Memory B cell (primary cell): ENCODE data around the gene KRTAP10-2.
"Not testable (repeated sequence)": the region's sequence is repeated elsewhere in the genome, so short reads cannot be mapped to it uniquely, and the experiment has no call there.

Experiments
- ATAC-seq: fragments of 150-1000 bp; cut with Tn5 transposase; 2 replicates; pipeline ENCODE4 v1.10.0; 2021; ENCODE audit warnings: low read depth, mild to moderate bottlenecking, moderate library complexity
- DNase-seq, 2 donors: peaks; one replicate each; pipeline ENCODE4 v3.0.0; 2022; ENCODE audit warnings: low spot score in 2 of 2
- H3K27ac Mint-ChIP-seq: one replicate; pipeline ENCODE4 v1.8.0; 2022; ENCODE audit warnings: mild to moderate bottlenecking, moderate library complexity, mixed read lengths
- H3K27me3 Mint-ChIP-seq: one replicate; pipeline ENCODE4 v1.8.0; 2022; ENCODE audit warnings: mixed read lengths
- H3K36me3 Mint-ChIP-seq: one replicate; pipeline ENCODE4 v1.8.0; 2022; ENCODE audit warnings: mild to moderate bottlenecking, mixed read lengths
- H3K4me1 Mint-ChIP-seq: one replicate; pipeline ENCODE4 v1.8.0; 2022; ENCODE audit warnings: mixed read lengths
- H3K4me3 Mint-ChIP-seq: one replicate; pipeline ENCODE4 v1.8.0; 2022; ENCODE audit warnings: mild to moderate bottlenecking, moderate library complexity, mixed read lengths
- H3K9me3 Mint-ChIP-seq: one replicate; pipeline ENCODE4 v1.8.0; 2022; ENCODE audit warnings: mixed read lengths

Gene KRTAP10-2, protein sequence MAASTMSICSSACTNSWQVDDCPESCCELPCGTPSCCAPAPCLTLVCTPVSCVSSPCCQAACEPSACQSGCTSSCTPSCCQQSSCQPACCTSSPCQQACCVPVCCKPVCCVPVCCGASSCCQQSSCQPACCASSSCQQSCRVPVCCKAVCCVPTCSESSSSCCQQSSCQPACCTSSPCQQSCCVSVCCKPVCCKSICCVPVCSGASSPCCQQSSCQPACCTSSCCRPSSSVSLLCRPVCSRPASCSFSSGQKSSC

DNA sequence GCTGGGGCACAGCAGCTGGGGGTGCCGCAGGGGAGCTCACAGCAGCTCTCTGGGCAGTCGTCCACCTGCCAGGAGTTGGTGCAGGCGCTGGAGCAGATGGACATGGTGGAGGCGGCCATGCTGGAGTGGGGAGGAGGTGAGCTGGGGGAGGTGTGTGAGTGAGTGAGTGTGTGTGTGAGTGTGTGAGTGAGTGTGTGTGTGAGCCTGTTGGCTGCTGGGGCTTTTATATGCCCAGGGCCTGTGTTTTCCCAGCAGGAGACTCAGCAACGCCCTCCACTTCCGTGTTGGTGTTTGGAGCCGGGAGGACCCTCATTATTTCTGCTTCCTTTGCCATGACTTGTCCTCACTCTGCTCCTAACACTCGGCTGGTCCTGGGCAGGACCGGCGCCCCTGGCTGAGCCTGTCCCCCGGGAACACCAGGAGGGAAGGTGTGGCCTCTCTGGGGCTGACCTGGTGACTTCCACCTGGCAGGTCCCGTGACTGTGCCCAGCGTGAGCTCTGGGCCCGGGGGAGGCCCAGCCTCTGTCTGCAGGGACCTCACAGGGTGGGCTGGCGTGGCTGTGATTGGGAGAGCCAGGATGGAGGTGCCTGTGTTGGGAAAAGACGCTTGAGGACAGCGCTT is at the start of gene KRTAP10-2:
KRTAP10-2 (minus strand) TSS at position 166 of the 622 bp plus-strand sequence; CDS start at position 119, 47 bp downstream.
- ATAC-seq = no peak
- no peak within 1 kb of the TSS for H3K27ac Mint-ChIP-seq
- no peak within 1 kb of the TSS for H3K4me3 Mint-ChIP-seq
- DNase-seq = no peak
- H3K9me3 Mint-ChIP-seq = peaks cover 13% of the 10 kb centered on the region
- peaks cover 26% of the 10 kb centered on the region for H3K27me3 Mint-ChIP-seq
- peaks cover 13% of the 10 kb centered on the region for H3K36me3 Mint-ChIP-seq
- H3K4me1 Mint-ChIP-seq = peaks cover 9% of the 10 kb centered on the region

DNA sequence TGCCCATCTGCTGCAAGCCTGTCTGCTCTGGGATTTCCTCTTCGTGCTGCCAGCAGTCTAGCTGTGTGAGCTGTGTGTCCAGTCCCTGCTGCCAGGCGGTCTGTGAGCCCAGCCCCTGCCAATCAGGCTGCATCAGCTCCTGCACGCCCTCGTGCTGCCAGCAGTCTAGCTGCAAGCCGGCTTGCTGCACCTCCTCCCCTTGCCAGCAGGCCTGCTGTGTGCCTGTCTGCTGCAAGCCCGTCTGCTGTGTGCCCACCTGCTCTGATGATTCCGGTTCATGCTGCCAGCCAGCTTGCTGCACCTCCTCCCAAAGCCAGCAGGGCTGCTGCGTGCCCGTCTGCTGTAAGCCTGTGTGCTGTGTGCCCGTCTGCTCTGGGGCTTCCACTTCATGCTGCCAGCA is 49.8 kb upstream of the KRTAP10-2 start:
- ATAC-seq, H3K36me3 Mint-ChIP-seq, H3K27ac Mint-ChIP-seq, DNase-seq, H3K4me1 Mint-ChIP-seq, H3K4me3 Mint-ChIP-seq: not testable (repeated sequence)
- Mint-ChIP-seq H3K27me3 (peaks cover 27% of the 10 kb centered on the region), H3K9me3 (peaks cover 12% of the 10 kb centered on the region)

- ATAC-seq, DNase-seq, H3K9me3 Mint-ChIP-seq, H3K4me1 Mint-ChIP-seq, H3K4me3 Mint-ChIP-seq, H3K36me3 Mint-ChIP-seq: not testable (repeated sequence)
- H3K27ac Mint-ChIP-seq = peak within 1 kb of the TSS; percentile 68
- H3K27me3 Mint-ChIP-seq = peaks cover 25% of the 10 kb centered on the region
Measured at GRCh38 chr21:44600118-44600978, 49.0 kb upstream of the KRTAP10-2 start, which contains the start of gene KRTAP10-7. Gene KRTAP10-7, plus strand, starts transcription at chr21:44600597. Its CDS starts 25 bp downstream, at chr21:44600622.

GRCh38 chr21:44599264-44600029 is 48.1 kb upstream of the KRTAP10-2 start:
- peaks cover 4% of the 10 kb centered on the region for H3K36me3 Mint-ChIP-seq
- DNase-seq (no peak), ATAC-seq (no peak)
- H3K9me3 Mint-ChIP-seq = peaks cover 10% of the 10 kb centered on the region
- peaks cover 2% of the 10 kb centered on the region for H3K4me1 Mint-ChIP-seq
- no peak overlapping the region for H3K4me3 Mint-ChIP-seq
- H3K27me3 Mint-ChIP-seq = peaks cover 26% of the 10 kb centered on the region
- H3K27ac Mint-ChIP-seq = no peak overlapping the region

- Mint-ChIP-seq H3K36me3 (peaks cover 4% of the 10 kb centered on the region), H3K27ac (no peak overlapping the region), H3K4me1 (peaks cover 2% of the 10 kb centered on the region), H3K27me3 (peaks cover 26% of the 10 kb centered on the region), H3K9me3 (peaks cover 10% of the 10 kb centered on the region), H3K4me3 (no peak overlapping the region)
- ATAC-seq = no peak
- DNase-seq = no peak
Measured at GRCh38 chr21:44598061-44598460, 46.8 kb upstream of the KRTAP10-2 start.

- H3K9me3 Mint-ChIP-seq = peaks cover 10% of the 10 kb centered on the region
- peaks cover 26% of the 10 kb centered on the region for H3K27me3 Mint-ChIP-seq
- H3K4me1 Mint-ChIP-seq = peaks cover 2% of the 10 kb centered on the region
- ATAC-seq (no peak), DNase-seq (no peak)
- no peak overlapping the region for H3K27ac Mint-ChIP-seq
- H3K36me3 Mint-ChIP-seq = peaks cover 4% of the 10 kb centered on the region
- H3K4me3 Mint-ChIP-seq = no peak overlapping the region
Measured at GRCh38 chr21:44596068-44596725, 44.9 kb upstream of the KRTAP10-2 start.

DNA sequence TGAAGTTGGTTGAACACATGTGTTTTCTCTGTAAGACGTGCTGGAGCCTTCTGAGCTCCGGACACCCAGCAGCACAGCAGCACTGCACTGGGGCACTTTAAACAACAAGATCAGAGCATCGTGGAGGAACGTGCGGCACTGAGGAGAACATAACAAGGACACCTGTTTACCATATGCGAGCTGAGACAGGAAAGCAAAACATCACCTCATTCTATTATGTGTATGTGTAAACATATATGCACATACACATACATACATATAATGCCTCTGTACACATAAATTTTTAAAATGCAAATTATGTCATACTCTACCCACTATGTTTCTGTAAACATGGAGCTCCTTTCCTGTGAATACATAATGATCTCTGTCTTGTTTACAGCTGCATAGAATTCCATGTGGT is 44.2 kb upstream of the KRTAP10-2 start:
- no peak for ATAC-seq
- Mint-ChIP-seq H3K27ac (peak overlapping the region; percentile 36), H3K4me3 (no peak overlapping the region), H3K36me3 (peaks cover 4% of the 10 kb centered on the region), H3K4me1 (peaks cover 2% of the 10 kb centered on the region), H3K9me3 (peaks cover 10% of the 10 kb centered on the region), H3K27me3 (peaks cover 25% of the 10 kb centered on the region)
- DNase-seq = no peak

DNA sequence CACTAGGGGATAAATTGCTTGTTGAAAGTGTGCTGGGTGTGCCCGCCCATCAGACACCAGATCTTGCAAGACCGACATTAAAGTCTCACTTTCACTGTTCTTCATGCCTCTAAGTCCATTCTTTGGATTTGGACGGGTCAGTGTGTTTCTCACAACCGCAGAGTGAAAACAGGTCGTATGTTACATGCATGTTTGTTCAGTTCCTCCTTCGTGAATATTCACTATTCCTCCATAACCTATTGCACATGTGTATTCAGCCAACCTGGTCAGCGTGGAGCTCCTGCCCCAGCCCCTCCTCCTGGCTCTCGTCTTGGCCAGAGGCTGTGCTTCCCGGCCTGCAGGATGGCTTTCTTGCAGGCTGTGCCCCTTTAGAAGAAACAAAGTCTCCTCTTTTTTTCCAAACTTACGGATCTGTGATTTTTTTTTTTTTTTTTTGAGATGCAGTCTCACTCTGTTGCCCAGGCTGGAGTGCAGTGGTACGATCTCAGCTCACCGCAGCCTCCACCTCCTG is 43.2 kb upstream of the KRTAP10-2 start:
- DNase-seq = no peak
- Mint-ChIP-seq H3K4me3 (no peak overlapping the region), H3K27ac (no peak overlapping the region), H3K36me3 (peaks cover 4% of the 10 kb centered on the region), H3K9me3 (peaks cover 10% of the 10 kb centered on the region), H3K27me3 (peaks cover 23% of the 10 kb centered on the region), H3K4me1 (peaks cover 2% of the 10 kb centered on the region)
- ATAC-seq = no peak

DNA sequence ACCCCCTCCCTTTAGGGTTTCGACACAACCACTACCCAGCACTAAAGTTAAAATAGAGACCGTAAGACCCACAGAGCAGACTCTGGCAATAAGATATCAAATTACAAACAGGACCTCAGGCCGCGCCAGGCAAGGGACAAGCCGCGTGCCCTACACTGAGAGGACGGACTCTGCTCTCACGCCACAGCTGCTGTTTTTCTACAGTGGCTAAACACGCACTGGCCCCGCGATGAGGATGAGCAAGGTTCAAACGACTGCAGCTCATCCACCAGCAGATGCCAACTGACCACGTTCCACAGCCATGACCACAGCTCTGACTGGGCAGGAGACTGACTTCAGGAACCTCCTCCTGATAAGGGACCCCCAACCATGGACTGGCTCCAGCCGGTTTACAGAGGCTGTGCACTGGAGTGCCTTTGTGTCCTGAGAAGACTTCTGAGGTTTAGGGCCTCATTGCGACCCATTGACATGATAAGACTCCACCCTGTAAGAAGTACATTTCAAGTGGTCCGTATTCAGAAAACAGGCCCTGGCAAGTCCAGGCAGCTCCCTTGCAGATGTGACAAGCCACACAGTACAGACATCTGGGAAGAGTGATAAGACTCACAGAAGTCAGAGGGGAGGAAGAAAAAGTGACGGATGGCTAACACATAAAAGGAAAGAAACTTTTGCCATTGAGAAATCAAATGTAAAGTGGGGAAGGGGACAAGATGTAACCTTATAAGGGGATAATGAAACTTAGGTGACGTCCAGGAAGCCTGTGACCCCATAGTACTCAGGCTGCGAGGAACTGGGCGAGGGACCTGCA is 42.5 kb upstream of the KRTAP10-2 start:
- H3K4me1 Mint-ChIP-seq = peaks cover 2% of the 10 kb centered on the region
- peaks cover 7% of the 10 kb centered on the region for H3K9me3 Mint-ChIP-seq
- ATAC-seq = no peak
- H3K4me3 Mint-ChIP-seq = no peak overlapping the region
- H3K27me3 Mint-ChIP-seq = peaks cover 26% of the 10 kb centered on the region
- no peak overlapping the region for H3K27ac Mint-ChIP-seq
- DNase-seq = no peak
- H3K36me3 Mint-ChIP-seq = peaks cover 2% of the 10 kb centered on the region

- H3K27ac Mint-ChIP-seq = no peak within 1 kb of the TSS
- H3K36me3 Mint-ChIP-seq = no peaks in the 10 kb centered on the region
- no peaks in the 10 kb centered on the region for H3K9me3 Mint-ChIP-seq
- peaks cover 2% of the 10 kb centered on the region for H3K4me1 Mint-ChIP-seq
- ATAC-seq = no peak
- H3K4me3 Mint-ChIP-seq = no peak within 1 kb of the TSS
- peaks cover 19% of the 10 kb centered on the region for H3K27me3 Mint-ChIP-seq
- peak in 1 of 2 donors; percentile 6 for DNase-seq
Measured at GRCh38 chr21:44592446-44593311, 41.4 kb upstream of the KRTAP10-2 start, which contains the start of gene KRTAP10-6. Gene KRTAP10-6, minus strand, starts transcription at chr21:44592505. Its CDS starts 21 bp downstream, at chr21:44592484.

- peak in 1 of 2 donors; percentile 8 for DNase-seq
- ATAC-seq, H3K4me3 Mint-ChIP-seq, H3K36me3 Mint-ChIP-seq, H3K9me3 Mint-ChIP-seq, H3K4me1 Mint-ChIP-seq, H3K27ac Mint-ChIP-seq: not testable (repeated sequence)
- peaks cover 19% of the 10 kb centered on the region for H3K27me3 Mint-ChIP-seq
Measured at GRCh38 chr21:44591801-44592130, 40.5 kb upstream of the KRTAP10-2 start.
